Measurements from ENCODE around the gene KIAA0232.

DNA sequence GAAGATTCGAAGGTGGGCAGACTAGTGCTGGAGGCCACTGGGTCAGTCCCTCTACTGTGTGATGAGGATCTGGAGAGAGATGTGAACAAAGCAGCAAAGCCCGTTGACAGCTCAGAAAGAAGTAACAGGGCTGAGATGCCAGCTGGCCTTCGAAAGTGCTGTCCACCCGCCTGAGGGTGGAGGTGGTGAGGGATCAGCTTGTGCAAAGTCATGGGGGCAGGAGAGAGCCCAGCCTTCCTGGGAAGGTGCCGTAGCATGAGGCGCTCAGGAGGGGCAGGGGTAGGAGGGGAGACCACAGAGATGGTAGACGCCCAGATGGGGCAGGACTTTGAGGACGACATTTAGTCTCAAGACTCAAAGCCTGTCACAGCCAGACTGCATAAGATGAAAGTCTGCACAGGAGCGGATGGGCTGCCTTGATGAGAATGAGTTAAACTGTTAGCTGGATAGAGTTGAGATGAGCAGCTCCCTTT is 146.8 kb downstream of the KIAA0232 start:
- TF ChIP-seq, protein P1, sequence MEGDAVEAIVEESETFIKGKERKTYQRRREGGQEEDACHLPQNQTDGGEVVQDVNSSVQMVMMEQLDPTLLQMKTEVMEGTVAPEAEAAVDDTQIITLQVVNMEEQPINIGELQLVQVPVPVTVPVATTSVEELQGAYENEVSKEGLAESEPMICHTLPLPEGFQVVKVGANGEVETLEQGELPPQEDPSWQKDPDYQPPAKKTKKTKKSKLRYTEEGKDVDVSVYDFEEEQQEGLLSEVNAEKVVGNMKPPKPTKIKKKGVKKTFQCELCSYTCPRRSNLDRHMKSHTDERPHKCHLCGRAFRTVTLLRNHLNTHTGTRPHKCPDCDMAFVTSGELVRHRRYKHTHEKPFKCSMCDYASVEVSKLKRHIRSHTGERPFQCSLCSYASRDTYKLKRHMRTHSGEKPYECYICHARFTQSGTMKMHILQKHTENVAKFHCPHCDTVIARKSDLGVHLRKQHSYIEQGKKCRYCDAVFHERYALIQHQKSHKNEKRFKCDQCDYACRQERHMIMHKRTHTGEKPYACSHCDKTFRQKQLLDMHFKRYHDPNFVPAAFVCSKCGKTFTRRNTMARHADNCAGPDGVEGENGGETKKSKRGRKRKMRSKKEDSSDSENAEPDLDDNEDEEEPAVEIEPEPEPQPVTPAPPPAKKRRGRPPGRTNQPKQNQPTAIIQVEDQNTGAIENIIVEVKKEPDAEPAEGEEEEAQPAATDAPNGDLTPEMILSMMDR (IDR thresholded peaks at IDR 0.05), result no peak
- no peak for TF ChIP-seq POLR2AphosphoS5 (IDR thresholded peaks at IDR 0.05)

Data from gastroesophageal sphincter (tissue), 3 donors.